HAP-1 (cell line): ENCODE data around the gene ACTR1A.

ENCODE experiments used
- DNase-seq, 2 experiments: peaks; one replicate each; pipeline ENCODE4 v3.0.0-alpha.2; 2016 to 2020; ENCODE audit warnings: low spot score in 2 of 2
- H3K27me3 ChIP-seq: fragments of 250-450 bp; sonication (Bioruptor Pico); 2 replicates; pipeline ENCODE4 v1.5.1; 2020; ENCODE audit warnings: low read depth, mild to moderate bottlenecking, moderate library complexity
- H3K36me3 ChIP-seq: fragments of 250-450 bp; sonication (Bioruptor Pico); replicated peaks from 2 replicates; pipeline ENCODE4 v1.5.1; 2020; ENCODE audit warnings: mild to moderate bottlenecking
- H3K4me1 ChIP-seq: fragments of 250-450 bp; sonication (Bioruptor Pico); 2 replicates; pipeline ENCODE4 v1.5.1; 2020; ENCODE audit warnings: mild to moderate bottlenecking
- H3K4me3 ChIP-seq: fragments of 250-450 bp; sonication (Bioruptor Pico); 2 replicates; pipeline ENCODE4 v1.5.1; 2020; ENCODE audit warnings: mild to moderate bottlenecking, moderate library complexity
- H3K9me3 ChIP-seq: fragments of 250-450 bp; sonication (Bioruptor Pico); 2 replicates; pipeline ENCODE4 v1.5.1; 2020; ENCODE audit warnings: mild to moderate bottlenecking, moderate library complexity
- in situ Hi-C: fragments of 300-500 bp; cut with MboI; formaldehyde crosslinking; loops from 3 replicates; pipeline ENCODE4 v1.14.3; 2020; ENCODE audit warnings: low sequenced_read_pairs, inconsistent platforms, mixed read lengths

ACTR1A gene

DNA sequence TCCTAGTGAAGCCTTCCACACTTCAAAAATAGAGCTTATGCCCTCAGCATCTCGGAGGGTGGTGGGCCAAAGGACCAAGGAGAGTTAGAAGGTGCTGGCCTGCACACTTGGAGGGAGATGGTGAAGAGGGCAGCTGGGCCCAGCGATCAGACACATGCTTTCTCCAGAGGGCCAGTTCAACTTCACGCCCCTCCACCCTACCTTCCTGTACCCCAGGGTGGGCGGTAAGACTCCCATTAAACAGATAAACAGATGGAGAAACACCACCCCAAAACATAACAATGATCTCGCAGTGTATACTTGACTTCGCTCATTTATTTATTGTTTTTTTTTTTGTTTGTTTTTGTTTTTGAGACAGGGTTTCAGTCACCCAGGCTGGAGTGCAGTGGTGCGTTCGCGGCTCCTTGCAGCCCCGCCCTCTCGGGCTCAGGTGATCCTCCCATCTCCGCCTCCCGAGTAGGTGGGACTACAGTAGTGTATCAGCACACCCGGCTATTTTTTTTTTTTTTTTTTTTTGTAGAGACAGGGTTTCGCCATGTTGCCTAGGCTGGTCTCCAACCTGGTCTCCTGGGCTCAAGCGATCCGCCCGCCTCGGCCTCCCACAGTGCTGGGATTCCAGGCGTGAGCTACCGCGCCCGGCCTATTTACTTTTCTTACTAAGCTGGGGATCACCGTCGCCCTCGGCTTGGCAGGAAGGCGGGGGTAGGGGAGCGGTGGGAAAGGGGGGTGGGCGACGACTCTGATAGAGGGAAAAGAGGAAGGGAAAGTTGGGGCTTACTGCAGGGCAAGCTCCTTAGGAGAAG is 53.0 kb downstream of the ACTR1A start:
- peak overlapping the region; percentile 70 for H3K4me3 ChIP-seq
- peaks cover 12% of the 10 kb centered on the region for H3K4me1 ChIP-seq
- in situ Hi-C loops, result no loop called here
- H3K9me3 ChIP-seq, result no peaks in the 10 kb centered on the region
- H3K27me3 ChIP-seq, result no peaks in the 10 kb centered on the region
- H3K36me3 ChIP-seq, result peaks cover 19% of the 10 kb centered on the region
- DNase-seq, result peak; percentile 62 to 90

GRCh38 chr10:102444851-102445250 is 57.7 kb downstream of the ACTR1A start:
- no peak for DNase-seq
- Histone ChIP-seq H3K27me3 (no peaks in the 10 kb centered on the region), H3K9me3 (no peaks in the 10 kb centered on the region), H3K4me3 (no peak overlapping the region), H3K36me3 (no peaks in the 10 kb centered on the region), H3K4me1 (peaks cover 3% of the 10 kb centered on the region)
- in situ Hi-C loops, result no loop called here

GRCh38 chr10:102438374-102438773 is 64.1 kb downstream of the ACTR1A start:
- in situ Hi-C loops, result no loop called here
- peaks cover 2% of the 10 kb centered on the region; the same call in 1 of the 2 replicates for H3K27me3 ChIP-seq
- no peak for DNase-seq
- H3K36me3 ChIP-seq, result no peaks in the 10 kb centered on the region
- no peaks in the 10 kb centered on the region for H3K9me3 ChIP-seq
- no peak overlapping the region for H3K4me3 ChIP-seq
- H3K4me1 ChIP-seq, result no peaks in the 10 kb centered on the region

DNA sequence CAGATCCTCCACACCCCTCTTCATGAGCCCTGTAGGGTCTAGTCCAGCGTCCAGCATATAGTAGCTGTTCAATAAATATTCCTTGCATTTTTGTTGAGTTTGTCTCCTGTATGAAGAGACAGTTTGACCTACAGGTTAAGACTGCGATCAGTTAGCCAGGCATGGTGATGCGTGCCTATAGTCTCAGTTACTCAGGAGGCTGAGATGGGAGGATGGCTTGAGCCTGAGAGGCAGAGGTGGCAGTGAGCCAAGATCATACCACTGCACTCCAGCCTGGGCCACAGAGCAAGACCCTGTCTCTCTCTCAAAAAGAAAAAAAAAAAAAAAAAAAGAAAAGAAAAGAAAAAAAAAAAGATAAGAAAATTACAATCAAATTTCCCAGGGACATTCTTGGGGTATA is 65.0 kb downstream of the ACTR1A start:
- Histone ChIP-seq H3K4me1 (no peaks in the 10 kb centered on the region), H3K9me3 (no peaks in the 10 kb centered on the region), H3K27me3 (peaks cover 2% of the 10 kb centered on the region; the same call in 1 of the 2 replicates), H3K36me3 (no peaks in the 10 kb centered on the region), H3K4me3 (no peak overlapping the region)
- in situ Hi-C loops, result no loop called here
- no peak for DNase-seq

DNA sequence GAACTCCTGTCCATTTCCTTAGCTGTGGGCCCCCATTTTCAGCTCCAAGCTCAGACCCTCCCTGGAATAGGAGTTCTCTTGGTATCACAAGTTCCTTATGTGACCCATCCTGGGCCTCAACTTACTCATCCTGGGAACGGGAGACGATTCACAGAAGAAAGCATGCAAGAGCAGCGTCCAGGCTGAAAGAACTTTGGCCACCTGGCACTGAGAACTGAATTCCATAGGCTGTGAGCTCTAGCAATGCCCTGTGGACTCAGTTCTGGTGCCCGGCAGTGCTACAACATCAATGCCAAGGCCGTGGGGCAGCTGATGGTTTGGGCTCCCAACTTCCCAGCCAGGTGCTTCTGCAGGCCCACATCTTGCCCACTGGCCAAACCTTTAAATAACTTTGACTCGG is 66.2 kb downstream of the ACTR1A start:
- H3K9me3 ChIP-seq, result no peaks in the 10 kb centered on the region
- in situ Hi-C loops, result no loop called here
- no peaks in the 10 kb centered on the region; the same call in 1 of the 2 replicates for H3K36me3 ChIP-seq
- no peak overlapping the region for H3K4me3 ChIP-seq
- no peak for DNase-seq
- peaks cover 2% of the 10 kb centered on the region; the same call in 1 of the 2 replicates for H3K27me3 ChIP-seq
- no peaks in the 10 kb centered on the region for H3K4me1 ChIP-seq

- no peak for DNase-seq
- H3K4me1 ChIP-seq, result no peaks in the 10 kb centered on the region
- H3K4me3 ChIP-seq, result no peak overlapping the region
- in situ Hi-C loops, result no loop called here
- H3K36me3 ChIP-seq, result no peaks in the 10 kb centered on the region; the same call in 1 of the 2 replicates
- H3K27me3 ChIP-seq, result peaks cover 2% of the 10 kb centered on the region; the same call in 1 of the 2 replicates
- no peaks in the 10 kb centered on the region for H3K9me3 ChIP-seq
These were observed 66.8 kb downstream of the ACTR1A start for GRCh38 chr10:102435529-102436233.

- Histone ChIP-seq H3K27me3 (peaks cover 2% of the 10 kb centered on the region; the same call in 1 of the 2 replicates), H3K4me3 (no peak overlapping the region), H3K9me3 (no peaks in the 10 kb centered on the region), H3K36me3 (no peaks in the 10 kb centered on the region; the same call in 1 of the 2 replicates), H3K4me1 (no peaks in the 10 kb centered on the region)
- no peak for DNase-seq
- in situ Hi-C loops, result no loop called here
These were observed 67.4 kb downstream of the ACTR1A start for GRCh38 chr10:102435133-102435497.

GRCh38 chr10:102434394-102435132 is 67.9 kb downstream of the ACTR1A start:
- no peak overlapping the region for H3K4me3 ChIP-seq
- no peak for DNase-seq
- H3K36me3 ChIP-seq, result no peaks in the 10 kb centered on the region; the same call in 1 of the 2 replicates
- peaks cover 2% of the 10 kb centered on the region; the same call in 1 of the 2 replicates for H3K27me3 ChIP-seq
- no peaks in the 10 kb centered on the region for H3K9me3 ChIP-seq
- in situ Hi-C loops, result no loop called here
- no peaks in the 10 kb centered on the region for H3K4me1 ChIP-seq

- Histone ChIP-seq H3K4me3 (no peak overlapping the region), H3K36me3 (no peaks in the 10 kb centered on the region; the same call in 1 of the 2 replicates), H3K27me3 (peaks cover 2% of the 10 kb centered on the region; the same call in 1 of the 2 replicates), H3K9me3 (no peaks in the 10 kb centered on the region), H3K4me1 (no peaks in the 10 kb centered on the region)
- in situ Hi-C loops, result no loop called here
- DNase-seq, result no peak
These were observed 68.9 kb downstream of the ACTR1A start for GRCh38 chr10:102433619-102434046.

- H3K4me1 ChIP-seq, result no peaks in the 10 kb centered on the region
- H3K27me3 ChIP-seq, result peaks cover 2% of the 10 kb centered on the region; the same call in 1 of the 2 replicates
- peak; percentile 95 to 98 for DNase-seq
- H3K9me3 ChIP-seq, result no peaks in the 10 kb centered on the region
- H3K4me3 ChIP-seq, result peak within 1 kb of the TSS; percentile 73
- no peaks in the 10 kb centered on the region; the same call in 1 of the 2 replicates for H3K36me3 ChIP-seq
- in situ Hi-C loops, result no loop called here
These were observed 70.2 kb downstream of the ACTR1A start, which contains the start of gene CUEDC2 for GRCh38 chr10:102432162-102432950. Gene CUEDC2, minus strand, starts transcription at chr10:102432574. Its CDS starts 7,386 bp downstream, at chr10:102425188.

GRCh38 chr10:102431452-102432124 is 70.9 kb downstream of the ACTR1A start:
- no peaks in the 10 kb centered on the region for H3K4me1 ChIP-seq
- in situ Hi-C loops, result no loop called here
- H3K27me3 ChIP-seq, result peaks cover 2% of the 10 kb centered on the region; the same call in 1 of the 2 replicates
- peak overlapping the region; percentile 73 for H3K4me3 ChIP-seq
- H3K36me3 ChIP-seq, result no peaks in the 10 kb centered on the region; the same call in 1 of the 2 replicates
- H3K9me3 ChIP-seq, result no peaks in the 10 kb centered on the region
- peak; percentile 52 to 65 for DNase-seq

DNA sequence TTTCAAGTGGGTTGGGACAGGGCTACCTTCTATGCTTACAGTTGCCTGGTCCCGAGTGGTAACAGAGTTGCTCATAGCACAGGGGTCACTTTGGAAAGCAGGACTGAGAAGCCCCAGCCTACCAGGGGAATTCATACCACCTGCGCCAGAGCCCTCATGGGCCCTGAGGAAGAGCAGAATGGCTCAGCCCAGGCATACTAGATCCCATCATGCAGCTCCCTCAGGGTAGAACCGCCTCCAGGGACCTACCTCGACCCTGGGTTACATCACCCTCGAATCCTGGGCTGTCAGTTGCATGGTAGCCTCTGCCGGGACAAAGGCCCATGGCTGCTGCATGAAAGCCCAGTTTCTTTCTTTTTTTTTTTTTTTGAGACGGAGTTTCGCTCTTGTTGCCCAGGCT is 73.0 kb downstream of the ACTR1A start:
- H3K27me3 ChIP-seq, result no peaks in the 10 kb centered on the region
- no peaks in the 10 kb centered on the region for H3K9me3 ChIP-seq
- no peak for DNase-seq
- peaks cover 5% of the 10 kb centered on the region for H3K36me3 ChIP-seq
- in situ Hi-C loops, result no loop called here
- no peak overlapping the region for H3K4me3 ChIP-seq
- no peaks in the 10 kb centered on the region for H3K4me1 ChIP-seq
